HT-29 (cell line): ENCODE results near the gene OARD1. TPM values are rescaled to one million over a fixed set of nuclear protein-coding genes. Genes with fewer than 3 reads are reported as not detected.
"Not testable (repeated sequence)": the region's sequence is repeated elsewhere in the genome, so short reads cannot be mapped to it uniquely, and the experiment has no call there.

Source experiments
- DNase-seq: peaks from one replicate; pipeline ENCODE4 v3.0.0-alpha.2; 2015; ENCODE audit warnings: low spot score
- total RNA-seq: library from RNA; depleted of rRNA; stranded (reverse); fragments of >200 nt; shearing (Covaris generic); gene quantifications from 2 replicates; pipeline ENCODE4 v1.2.3, GENCODE V29; 2014; rRNA removed

Gene OARD1
- total RNA-seq, 1 experiment from 2014 or later, result 14.5 TPM

DNA sequence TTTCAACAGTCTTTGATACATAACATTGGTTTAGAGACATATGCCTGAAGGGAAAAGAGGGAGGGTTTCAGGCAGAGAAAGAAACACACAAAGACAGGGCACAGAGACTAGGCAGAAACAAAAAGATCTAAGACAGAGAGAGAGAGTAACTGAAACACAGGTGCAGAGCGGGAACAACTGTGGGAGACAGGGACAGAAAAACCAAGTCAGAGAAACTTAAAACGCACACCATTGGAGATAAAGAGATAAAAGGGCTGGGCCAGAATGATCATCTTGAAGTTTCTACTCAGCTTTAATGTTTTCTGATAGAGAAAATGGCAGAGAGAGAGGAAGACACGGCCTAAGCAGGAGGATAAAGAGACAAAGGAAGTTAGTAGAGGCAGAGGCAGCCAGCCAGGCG, 44.9 kb downstream of the OARD1 start:
- no peak for DNase-seq

DNA sequence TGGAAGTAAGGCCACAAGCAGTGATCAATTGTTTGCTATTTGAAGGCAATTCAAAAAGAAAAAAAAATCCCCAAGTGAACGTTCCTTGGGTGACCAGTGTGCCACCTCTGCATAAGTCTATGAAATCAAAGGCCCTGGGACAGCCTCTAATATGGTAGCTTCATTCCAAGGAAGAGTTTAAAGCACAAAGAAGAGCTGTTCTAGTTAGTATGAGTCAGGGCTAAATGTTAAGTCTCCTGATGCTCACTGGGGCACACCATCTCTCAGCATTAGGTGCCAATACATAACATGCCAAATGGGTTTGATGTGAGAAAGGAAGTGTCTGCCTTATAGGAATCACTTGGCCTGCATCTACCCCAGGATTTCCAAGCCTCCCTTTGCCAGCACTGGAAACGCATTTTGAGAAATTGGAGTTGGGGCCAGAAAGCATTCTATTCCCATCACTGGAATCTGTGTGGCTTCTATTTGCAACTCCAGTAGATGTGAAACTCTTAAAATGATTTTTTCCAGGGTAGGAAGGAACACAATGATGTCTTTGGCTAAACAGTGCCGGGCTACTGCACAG, 46.1 kb downstream of the OARD1 start:
- DNase-seq, result no peak

DNA sequence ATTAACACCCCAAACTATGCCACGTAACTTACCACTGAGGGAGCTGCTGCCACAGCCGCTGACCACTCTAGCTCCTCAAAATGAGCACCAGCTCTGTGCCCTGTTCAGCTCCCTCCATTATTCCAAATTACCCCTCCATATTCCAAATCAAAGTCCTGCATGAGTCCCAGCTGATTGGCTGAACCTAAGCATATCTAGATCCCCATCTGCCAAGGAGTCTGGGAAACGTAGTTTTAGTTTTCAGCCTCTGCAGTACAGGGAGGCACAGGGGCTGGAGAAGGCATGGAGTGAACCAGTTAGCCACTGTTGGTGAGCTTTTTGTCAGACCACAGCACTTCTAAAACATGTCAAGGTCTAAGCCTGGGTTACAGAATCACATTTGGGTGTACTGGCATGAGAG, 49.0 kb downstream of the OARD1 start:
- DNase-seq, result no peak

DNA sequence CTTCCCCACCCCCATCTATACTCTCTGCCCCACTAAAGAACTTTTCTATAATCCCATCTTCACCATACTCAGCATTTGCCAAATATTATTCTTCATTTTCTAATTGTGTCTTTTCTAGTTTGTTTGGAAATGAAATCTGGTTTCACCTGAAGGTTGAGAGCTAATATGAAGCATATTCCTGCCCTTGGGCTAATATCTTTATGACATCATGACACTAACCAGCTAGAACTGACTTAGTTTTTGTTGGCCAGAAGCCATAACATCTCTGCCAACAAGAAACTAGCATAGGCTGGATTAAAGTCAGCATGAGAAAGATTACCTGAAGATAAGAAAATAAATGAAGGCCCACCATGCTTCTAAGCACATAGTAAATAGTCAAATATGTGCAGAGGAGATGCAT, 49.9 kb downstream of the OARD1 start:
- no peak for DNase-seq

DNA sequence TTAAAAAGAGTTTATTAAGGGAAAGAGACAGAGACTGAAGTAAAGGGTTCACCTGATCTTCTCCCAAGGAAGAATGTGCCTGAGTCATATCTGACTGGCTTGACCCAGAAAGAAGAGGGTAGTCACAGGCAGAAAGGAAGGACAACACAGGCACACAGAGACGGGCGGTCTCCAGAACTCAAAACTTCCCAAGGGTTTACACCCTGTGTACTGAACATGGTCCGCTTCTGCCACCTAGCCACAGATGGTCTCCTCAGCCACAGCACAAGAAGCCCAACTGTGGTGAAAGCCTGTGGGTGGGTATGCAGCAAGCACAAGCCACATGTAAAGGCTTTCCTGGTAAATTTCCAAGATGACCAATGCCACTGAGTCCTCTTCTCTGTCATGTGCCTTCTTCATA, 50.3 kb downstream of the OARD1 start:
- peak; percentile 35 for DNase-seq

DNA sequence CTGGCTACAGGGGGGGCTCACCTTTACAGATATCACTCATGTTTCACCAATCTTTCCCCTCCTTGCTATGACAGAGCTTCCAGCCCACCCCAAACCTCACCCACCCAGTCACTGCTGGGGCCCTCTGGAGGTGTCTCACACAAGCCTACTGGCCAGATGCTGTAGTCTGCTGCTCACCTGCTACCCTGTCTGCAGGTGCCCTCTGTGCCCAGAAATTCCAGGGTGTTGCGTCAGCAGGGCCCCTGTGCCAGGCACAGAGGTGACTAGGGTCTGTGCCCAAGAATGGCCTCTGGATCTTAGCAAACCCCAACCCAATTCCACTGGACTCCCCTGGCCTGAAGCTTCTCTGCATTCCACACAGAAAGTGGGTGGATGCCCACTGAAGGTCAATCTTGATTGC, 54.5 kb downstream of the OARD1 start:
- DNase-seq, result no peak

DNA sequence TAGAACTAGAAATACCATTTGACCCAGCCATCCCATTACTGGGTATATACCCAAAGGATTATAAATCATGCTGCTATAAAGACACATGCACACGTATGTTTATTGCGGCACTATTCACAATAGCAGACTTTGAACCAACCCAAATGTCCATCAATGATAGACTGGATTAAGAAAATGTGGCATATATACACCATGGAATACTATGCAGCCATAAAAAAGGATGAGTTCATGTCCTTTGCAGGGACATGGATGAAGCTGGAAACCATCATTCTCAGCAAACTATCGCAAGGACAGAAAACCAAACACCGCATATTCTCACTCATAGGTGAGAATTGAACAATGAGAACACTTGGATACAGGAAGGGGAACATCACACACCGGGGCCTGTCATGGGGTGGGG, 56.3 kb downstream of the OARD1 start:
- not testable (repeated sequence) for DNase-seq

DNA sequence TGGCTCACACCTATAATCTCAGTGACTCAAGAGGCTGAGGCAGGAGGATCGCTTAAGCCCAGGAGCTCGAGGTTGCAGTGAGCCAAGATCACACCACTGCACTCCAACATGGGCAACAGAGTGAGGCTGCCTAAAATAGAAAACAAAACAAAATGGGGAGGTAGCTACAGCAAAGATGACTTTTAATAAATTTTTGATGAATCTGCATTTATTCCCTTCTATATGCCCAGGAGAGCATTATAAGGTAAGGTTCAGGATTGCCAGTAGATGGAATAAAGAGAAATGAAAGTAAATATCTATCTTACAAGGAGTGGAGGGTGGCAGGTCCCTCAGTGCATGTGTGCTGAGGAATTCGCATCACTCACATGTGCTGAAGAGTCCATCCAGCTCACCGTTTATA, 57.4 kb downstream of the OARD1 start:
- DNase-seq, result no peak

Other genes with a start within 250 kb of the OARD1 start
- gene UNC5CL, start 33.1 kb downstream of the OARD1 start, total RNA-seq, result 1.1 and 4.2 TPM in 2 replicates
- not detected in 2 replicates for gene TSPO2, start 29.9 kb downstream of the OARD1 start, total RNA-seq
- gene APOBEC2, start 19.2 kb downstream of the OARD1 start, total RNA-seq, result not detected in 2 replicates
- 18.5 and 21.8 TPM in 2 replicates for gene NFYA, start 618 bp upstream of the OARD1 start, total RNA-seq
- not detected in 2 replicates for gene TREML1, start 82.0 kb upstream of the OARD1 start, total RNA-seq
- not detected in 2 replicates for gene TREM2, start 90.8 kb upstream of the OARD1 start, total RNA-seq
- gene TREML2, start 128.8 kb upstream of the OARD1 start, total RNA-seq, result 3.1 and 3.3 TPM in 2 replicates
- not detected in 2 replicates for gene TREML4, start 156.0 kb upstream of the OARD1 start, total RNA-seq
- gene TREM1, start 214.3 kb upstream of the OARD1 start, total RNA-seq, result 0.18 TPM in 1 of 2 replicates, not detected in the other